ENCODE measurements around the gene CCDC197. TPM values are rescaled to one million over a fixed set of nuclear protein-coding genes. Genes with fewer than 3 reads are reported as not detected.

Gene CCDC197
- total and polyA plus RNA-seq, 9 of the 15 experiments (the other 6 are each of a cell fraction or from before 2014, with no cell fraction given) = not detected

- ChIA-PET CTCF (ENCODE audit: low intra/inter-chr PET ratio) (no interaction called here), POLR2A (no interaction called here)
- TF ChIP-seq ZNF655 (CRISPR knock-in tag; IDR thresholded peaks at IDR 0.05) (no peak), GTF2E2 (tag; IDR thresholded peaks at IDR 0.05) (no peak), ZNF395 (CRISPR knock-in tag; IDR thresholded peaks at IDR 0.05) (no peak), KDM1A (IDR thresholded peaks at IDR 0.05) (no peak), FOXA3 (CRISPR knock-in tag; conservative IDR thresholded peaks at IDR 0.05 in 1 of 2, IDR thresholded peaks at IDR 0.05 in 1 of 2) (no peak), ZNF507 (tag; conservative IDR thresholded peaks at IDR 0.05) (no peak), HDGF (IDR thresholded peaks at IDR 0.05) (no peak), SAFB (IDR thresholded peaks at IDR 0.05; ENCODE audit: borderline replicate concordance, low read depth, low read length) (no peak), FOXO4 (CRISPR knock-in tag; IDR thresholded peaks at IDR 0.05) (no peak)
- TF ChIP-seq, protein P1, sequence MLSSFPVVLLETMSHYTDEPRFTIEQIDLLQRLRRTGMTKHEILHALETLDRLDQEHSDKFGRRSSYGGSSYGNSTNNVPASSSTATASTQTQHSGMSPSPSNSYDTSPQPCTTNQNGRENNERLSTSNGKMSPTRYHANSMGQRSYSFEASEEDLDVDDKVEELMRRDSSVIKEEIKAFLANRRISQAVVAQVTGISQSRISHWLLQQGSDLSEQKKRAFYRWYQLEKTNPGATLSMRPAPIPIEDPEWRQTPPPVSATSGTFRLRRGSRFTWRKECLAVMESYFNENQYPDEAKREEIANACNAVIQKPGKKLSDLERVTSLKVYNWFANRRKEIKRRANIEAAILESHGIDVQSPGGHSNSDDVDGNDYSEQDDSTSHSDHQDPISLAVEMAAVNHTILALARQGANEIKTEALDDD (IDR thresholded peaks at IDR 0.05) = no peak
- intact Hi-C loops (cut with micrococcal nuclease) (no loop called here), in situ Hi-C loops (cut with MboI) (no loop called here)
- Histone ChIP-seq H3K9me3 (replicated peaks; ENCODE audit: control insufficient read depth, insufficient read depth, low read depth, low read length) (no peaks in the 10 kb centered on the region), H3K36me3 (ENCODE audit: control insufficient read depth, insufficient read depth, low read length) (no peaks in the 10 kb centered on the region), H3K9me1 (ENCODE audit: control insufficient read depth, insufficient read depth, low read length) (no peaks in the 10 kb centered on the region), H3K4me1 (replicated peaks in 1 of 2; ENCODE audit: control insufficient read depth in 2 of 2, insufficient read depth in 2 of 2, low read length in 2 of 2) (0 out of 5 replicates have a peak, but pooled peaks cover 0 to under 1% of the 10 kb centered on the region in 2 experiments), H3K4me2 (ENCODE audit: insufficient read depth, low read length) (no peak overlapping the region), H4K20me1 (replicated peaks; ENCODE audit: control insufficient read depth, insufficient read depth, low read length) (no peaks in the 10 kb centered on the region), H3K4me3 (no peak overlapping the region), H2AFZ (ENCODE audit: low read depth, low read length) (no peak overlapping the region), H3K9ac (ENCODE audit: insufficient read depth in 1 of 2, low read depth in 2 of 2, low read length in 2 of 2) (no peak overlapping the region), H3K27me3 (ENCODE audit: control insufficient read depth in 2 of 2, insufficient read depth in 2 of 2, low read length in 2 of 2) (peaks cover 0 to 3% of the 10 kb centered on the region in 2 experiments; a peak in 3 of 5 replicates), H3K27ac (ENCODE audit: extremely low read depth, low read depth, low read length) (no peak overlapping the region), H3K79me2 (ENCODE audit: control insufficient read depth, insufficient read depth, low read length) (no peaks in the 10 kb centered on the region)
- FAIRE-seq (no peak), ATAC-seq (no peak), DNase-seq (ENCODE audit: extremely low read depth in 1 of 4, low spot score in 3 of 4) (no peak)
- BruUV-seq (replicated peaks) = no TSS peak
- WGBS (ENCODE audit: insufficient coverage, low coverage, missing lambda C conversion rate) = 6% methylated on average over 3 of the region's 3 CpGs
Observed at GRCh38 chr14:93964820-93965286, 32.2 kb upstream of the CCDC197 start.
